Measurements from ENCODE around the gene GALNTL6.

GALNTL6 gene

GRCh38 chr4:171889681-171890080, 76.5 kb downstream of the GALNTL6 start:
- no peak for DNase-seq

GRCh38 chr4:171891038-171891437, 77.8 kb downstream of the GALNTL6 start:
- DNase-seq, result no peak

GRCh38 chr4:171896426-171896825, 83.2 kb downstream of the GALNTL6 start:
- DNase-seq, result no peak

DNA sequence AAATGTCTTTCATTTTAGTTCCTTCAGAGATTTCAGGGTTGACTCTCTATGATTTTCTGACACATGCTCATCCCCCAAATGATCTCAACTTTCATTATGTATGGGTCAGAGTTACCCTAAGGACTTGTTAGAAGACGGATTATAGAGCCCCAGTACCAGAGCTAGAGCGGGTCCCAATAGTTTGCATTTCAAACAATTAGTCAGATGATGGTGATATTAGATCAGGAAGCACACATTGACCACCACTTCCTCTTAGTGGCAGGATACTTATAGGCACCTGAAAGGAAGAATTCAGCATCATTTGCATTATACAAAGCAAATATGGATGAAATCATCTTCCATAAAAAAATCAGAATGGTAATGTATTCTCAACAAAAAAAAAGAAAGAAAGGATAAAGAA, 106.1 kb downstream of the GALNTL6 start:
- no peak for DNase-seq

DNA sequence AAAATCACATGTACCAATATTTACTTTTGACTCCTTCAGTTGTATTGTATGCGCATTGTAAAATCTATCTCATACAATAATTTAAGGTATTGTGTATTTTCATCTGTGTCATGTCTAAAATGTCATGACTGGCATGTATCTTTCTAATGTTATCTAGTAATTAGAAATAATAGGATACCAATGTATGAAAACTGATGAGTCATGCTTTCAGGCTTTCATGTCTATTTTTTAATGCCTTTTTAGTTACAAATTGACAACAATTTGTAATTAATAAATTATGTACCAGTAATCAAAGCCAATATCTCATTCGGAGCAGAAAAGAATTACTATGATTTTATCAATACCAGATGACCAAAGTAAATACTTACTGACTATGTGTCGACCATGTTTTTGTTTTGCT, 107.7 kb downstream of the GALNTL6 start:
- DNase-seq, result no peak

DNA sequence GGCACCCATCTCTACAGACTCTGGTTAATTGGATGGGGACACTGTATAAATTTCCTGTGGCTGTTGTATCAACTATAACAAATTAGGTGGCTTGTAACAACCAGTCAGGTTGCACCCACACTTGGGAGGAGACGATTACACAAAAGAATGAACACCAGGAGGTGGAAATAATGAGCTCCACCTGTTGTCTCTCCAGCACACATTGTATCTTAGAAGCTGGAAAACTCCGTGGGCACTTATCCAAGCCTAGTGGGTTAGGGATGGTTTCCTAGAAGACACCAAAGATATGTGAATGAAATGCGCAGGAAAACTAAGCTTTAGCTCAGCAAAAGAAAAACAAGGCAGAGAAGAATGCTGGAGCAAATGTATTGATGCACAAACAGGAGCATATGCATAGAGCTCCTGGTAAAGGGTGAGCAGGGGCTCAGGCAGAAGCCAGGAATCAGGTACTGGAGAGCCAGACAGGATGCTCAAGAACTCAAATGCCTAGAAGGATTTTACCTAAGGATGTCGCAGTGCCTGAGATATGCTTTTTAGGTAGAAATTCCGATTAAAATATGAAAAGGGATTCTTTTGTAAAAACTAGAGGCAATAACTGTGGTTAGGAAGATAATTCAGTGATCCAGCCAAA, 111.7 kb downstream of the GALNTL6 start:
- no peak for DNase-seq

GRCh38 chr4:171928336-171928735, 115.1 kb downstream of the GALNTL6 start:
- DNase-seq, result no peak

DNA sequence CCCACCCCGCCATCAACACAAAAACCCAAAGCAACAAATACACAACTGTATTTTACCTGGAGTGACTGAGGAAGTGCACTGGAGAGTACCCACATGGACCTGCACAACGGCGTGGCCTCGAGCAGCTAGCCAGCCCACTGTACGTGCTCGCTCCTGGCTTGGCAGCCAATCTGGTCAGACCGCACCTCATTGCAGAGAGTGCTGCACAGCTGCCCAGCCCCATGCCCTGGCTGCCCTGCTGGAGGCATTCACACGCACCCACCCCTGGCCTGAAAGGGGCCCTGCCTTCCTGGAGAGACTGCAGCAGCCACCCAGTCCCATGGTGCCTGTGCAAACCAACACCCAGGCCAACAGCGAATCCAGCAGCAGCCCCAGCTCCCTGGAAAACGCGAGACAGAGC, 116.3 kb downstream of the GALNTL6 start:
- no peak for DNase-seq

DNA sequence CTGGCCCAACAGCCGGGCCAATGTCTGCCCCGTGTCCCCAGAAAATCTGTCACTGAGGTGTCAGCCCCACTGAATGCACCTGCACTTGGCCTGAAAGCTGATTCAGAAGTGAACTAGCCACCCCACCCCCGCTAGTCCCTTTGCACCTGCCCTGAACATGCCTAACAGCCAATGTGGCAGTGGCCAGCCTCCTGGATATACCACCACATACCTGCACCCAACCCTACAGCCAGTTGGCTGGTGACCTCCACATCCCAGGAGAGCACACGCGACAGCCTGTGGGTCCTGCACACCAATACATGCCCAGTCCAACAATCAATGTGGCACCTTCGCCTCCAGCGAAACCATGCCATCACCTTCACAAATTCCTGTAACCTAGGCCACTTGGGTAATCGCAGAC, 116.7 kb downstream of the GALNTL6 start:
- DNase-seq, result no peak

- no peak for DNase-seq
Observed at GRCh38 chr4:171932238-171932637, 119.0 kb downstream of the GALNTL6 start.

GRCh38 chr4:171940656-171941055, 127.5 kb downstream of the GALNTL6 start:
- DNase-seq, result no peak

- DNase-seq, result no peak
Observed at GRCh38 chr4:171947400-171947799, 134.2 kb downstream of the GALNTL6 start.

DNA sequence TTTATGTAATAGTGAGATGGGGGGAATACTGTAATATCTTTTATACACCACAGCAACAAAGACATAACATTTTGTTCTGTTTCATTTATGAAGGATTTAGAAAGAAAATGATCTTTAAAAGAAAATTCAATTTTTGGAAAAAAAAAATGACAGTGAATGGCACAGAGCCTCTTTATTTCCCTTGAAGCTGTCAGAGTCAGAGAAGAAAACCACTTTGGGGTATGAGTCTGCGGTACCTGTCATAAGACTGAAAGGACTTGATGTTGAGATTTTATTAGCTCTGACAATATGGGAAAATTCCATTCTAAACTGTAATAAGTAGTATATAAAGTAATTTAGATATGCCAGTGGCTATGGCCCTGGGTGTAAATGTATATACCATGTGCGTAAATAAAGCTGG, 134.8 kb downstream of the GALNTL6 start:
- DNase-seq, result no peak

GRCh38 chr4:171954650-171955049, 141.4 kb downstream of the GALNTL6 start:
- no peak for DNase-seq

GRCh38 chr4:171956678-171957077, 143.5 kb downstream of the GALNTL6 start:
- no peak for DNase-seq

DNA sequence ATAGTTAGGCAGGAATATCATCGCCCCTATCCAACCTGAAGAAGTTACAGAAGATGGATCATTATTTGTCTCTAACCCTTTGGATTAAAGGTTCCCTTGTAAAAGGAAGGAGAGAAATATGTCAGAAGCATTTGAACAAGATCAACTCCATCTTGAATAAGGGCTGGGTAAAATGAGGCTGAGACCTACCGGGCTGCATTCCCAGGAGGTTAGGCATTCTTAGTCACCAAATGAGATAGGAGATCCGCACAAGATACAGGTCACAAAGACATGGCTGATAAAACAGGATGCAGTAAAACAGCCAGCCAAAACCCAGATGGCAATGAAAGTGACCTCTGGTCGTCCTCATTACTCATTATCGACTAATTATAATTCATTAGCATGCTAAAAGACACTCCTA, 148.9 kb downstream of the GALNTL6 start:
- no peak for DNase-seq

- DNase-seq, result no peak
Observed at GRCh38 chr4:171966356-171966755, 153.2 kb downstream of the GALNTL6 start.

GRCh38 chr4:171978216-171978615, 165.0 kb downstream of the GALNTL6 start:
- no peak for DNase-seq

- DNase-seq, result no peak
Observed at GRCh38 chr4:171979461-171979860, 166.3 kb downstream of the GALNTL6 start.

DNA sequence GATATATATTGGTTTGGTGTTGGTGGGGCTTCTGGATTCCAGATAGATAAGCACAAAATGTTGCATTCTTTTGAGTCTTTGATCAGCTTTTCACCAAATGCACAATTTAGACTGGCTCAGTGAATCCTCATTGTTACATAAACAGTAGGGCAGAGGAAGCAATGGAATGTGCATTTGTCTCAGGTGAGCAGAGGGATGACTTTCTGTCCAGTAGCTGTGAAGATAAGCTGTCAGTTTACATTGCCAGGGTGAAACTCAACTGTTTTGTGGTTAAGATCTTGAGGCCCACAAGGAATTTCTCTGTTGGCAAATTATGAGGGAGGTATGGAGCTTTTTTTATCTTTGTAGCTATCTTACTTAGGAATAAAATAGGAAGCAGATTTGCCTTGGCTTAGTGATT, 168.0 kb downstream of the GALNTL6 start:
- no peak for DNase-seq

GRCh38 chr4:171983935-171984805, 171.0 kb downstream of the GALNTL6 start:
- no peak for DNase-seq

DNA sequence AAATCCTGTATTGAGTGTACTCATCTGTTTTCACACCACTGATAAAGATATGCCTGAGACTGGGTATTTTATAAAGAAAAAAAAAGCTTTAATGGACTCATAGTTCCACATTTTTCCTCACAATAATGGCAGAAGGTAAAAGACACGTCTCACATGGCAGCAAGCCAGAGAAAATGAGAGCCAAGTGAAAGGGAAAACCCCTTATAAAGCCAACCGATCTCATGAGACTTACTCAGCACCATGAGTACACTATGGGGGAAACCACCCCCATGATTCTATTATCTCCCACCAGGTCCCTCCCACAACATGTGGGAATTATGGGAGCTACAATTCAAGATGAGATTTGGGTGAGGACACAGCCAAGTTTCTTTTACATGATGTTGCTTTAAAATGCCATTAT, 171.9 kb downstream of the GALNTL6 start:
- DNase-seq, result no peak

GRCh38 chr4:171993247-171993646, 180.0 kb downstream of the GALNTL6 start:
- DNase-seq, result no peak

GRCh38 chr4:172007889-172008288, 194.7 kb downstream of the GALNTL6 start:
- no peak for DNase-seq

Measured in CD4-positive, alpha-beta T cell treated with Interleukin-6 for 4 hours (primary cell).